ENCODE results near the gene GHRHR.

DNA sequence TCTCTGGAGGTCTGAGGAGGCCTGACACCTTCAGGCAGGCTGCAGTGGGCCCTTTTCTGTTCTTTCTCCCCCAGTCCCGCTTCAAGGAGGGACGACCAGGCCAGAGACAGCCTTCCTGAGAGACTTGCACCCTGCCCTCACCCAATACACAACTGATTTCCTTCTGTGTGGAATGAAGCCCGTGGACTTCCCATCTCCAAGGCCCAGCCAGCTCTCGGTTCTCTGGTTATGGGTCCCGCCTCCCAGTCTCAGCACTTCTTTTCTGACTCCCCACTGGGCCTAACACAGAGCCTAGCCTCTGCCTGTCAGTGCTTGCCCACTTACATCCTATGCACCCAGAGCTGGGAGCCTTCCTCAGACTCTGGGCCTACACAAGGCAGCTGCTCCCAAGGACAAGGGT lies 64.3 kb downstream of the GHRHR start:
- TF ChIP-seq, protein P1, sequence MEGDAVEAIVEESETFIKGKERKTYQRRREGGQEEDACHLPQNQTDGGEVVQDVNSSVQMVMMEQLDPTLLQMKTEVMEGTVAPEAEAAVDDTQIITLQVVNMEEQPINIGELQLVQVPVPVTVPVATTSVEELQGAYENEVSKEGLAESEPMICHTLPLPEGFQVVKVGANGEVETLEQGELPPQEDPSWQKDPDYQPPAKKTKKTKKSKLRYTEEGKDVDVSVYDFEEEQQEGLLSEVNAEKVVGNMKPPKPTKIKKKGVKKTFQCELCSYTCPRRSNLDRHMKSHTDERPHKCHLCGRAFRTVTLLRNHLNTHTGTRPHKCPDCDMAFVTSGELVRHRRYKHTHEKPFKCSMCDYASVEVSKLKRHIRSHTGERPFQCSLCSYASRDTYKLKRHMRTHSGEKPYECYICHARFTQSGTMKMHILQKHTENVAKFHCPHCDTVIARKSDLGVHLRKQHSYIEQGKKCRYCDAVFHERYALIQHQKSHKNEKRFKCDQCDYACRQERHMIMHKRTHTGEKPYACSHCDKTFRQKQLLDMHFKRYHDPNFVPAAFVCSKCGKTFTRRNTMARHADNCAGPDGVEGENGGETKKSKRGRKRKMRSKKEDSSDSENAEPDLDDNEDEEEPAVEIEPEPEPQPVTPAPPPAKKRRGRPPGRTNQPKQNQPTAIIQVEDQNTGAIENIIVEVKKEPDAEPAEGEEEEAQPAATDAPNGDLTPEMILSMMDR (IDR thresholded peaks at IDR 0.05) = no peak
- no peak for TF ChIP-seq EZH2 (IDR thresholded peaks at IDR 0.05; ENCODE audit: borderline replicate concordance, insufficient read depth, low read depth, low read length, poor library complexity, severe bottlenecking)

Measured in B cell (primary cell).